ENCODE results near the gene ANGPTL2. TPM values are rescaled to one million over a fixed set of nuclear protein-coding genes. Genes with fewer than 3 reads are reported as not detected.

Gene ANGPTL2
- total RNA-seq, 1 donor from 2014 or later: 65.8 TPM

DNA sequence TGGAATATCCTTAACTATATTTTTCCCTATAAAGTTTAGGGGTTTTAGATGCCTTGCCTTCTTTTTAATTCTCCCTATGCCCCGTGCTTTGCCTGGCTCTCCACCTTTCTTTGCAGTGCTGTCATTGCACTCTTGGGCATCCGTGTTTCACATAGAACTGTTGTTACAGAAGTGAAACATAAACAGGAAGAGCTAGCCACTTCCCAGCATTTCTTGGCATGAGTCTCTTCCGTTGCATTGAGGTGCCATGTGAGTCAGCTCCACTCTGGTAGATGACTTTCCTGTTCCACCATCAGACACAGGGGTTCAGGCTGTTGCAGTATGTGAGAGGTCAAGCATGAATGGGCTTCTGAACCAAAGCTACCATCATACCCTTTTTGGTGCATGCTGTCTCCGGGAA, 73.4 kb downstream of the ANGPTL2 start:
- peak; percentile 64 to 91 for DNase-seq (ENCODE audit: extremely low spot score in 2 of 2)
- peaks cover 22% of the 10 kb centered on the region for H3K4me1 ChIP-seq
- no peaks in the 10 kb centered on the region for H3K36me3 ChIP-seq
- H3K27ac ChIP-seq: peak overlapping the region; percentile 26
- no peaks in the 10 kb centered on the region for H3K27me3 ChIP-seq
- no peaks in the 10 kb centered on the region for H3K9me3 ChIP-seq
- H3K4me3 ChIP-seq: peak overlapping the region in 1 of 2 donors; percentile 14
- TF ChIP-seq POLR2AphosphoS5 (IDR thresholded peaks at IDR 0.05; ENCODE audit: insufficient read depth in 1 of 2, low read depth in 1 of 2) (peak in 1 of 2 donors; percentile 98), POLR2A (IDR thresholded peaks at IDR 0.05) (no peak)
- TF ChIP-seq, protein P1, sequence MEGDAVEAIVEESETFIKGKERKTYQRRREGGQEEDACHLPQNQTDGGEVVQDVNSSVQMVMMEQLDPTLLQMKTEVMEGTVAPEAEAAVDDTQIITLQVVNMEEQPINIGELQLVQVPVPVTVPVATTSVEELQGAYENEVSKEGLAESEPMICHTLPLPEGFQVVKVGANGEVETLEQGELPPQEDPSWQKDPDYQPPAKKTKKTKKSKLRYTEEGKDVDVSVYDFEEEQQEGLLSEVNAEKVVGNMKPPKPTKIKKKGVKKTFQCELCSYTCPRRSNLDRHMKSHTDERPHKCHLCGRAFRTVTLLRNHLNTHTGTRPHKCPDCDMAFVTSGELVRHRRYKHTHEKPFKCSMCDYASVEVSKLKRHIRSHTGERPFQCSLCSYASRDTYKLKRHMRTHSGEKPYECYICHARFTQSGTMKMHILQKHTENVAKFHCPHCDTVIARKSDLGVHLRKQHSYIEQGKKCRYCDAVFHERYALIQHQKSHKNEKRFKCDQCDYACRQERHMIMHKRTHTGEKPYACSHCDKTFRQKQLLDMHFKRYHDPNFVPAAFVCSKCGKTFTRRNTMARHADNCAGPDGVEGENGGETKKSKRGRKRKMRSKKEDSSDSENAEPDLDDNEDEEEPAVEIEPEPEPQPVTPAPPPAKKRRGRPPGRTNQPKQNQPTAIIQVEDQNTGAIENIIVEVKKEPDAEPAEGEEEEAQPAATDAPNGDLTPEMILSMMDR (IDR thresholded peaks at IDR 0.05): peak in 2 of 3 experiments; percentile 18 to 47
- intact Hi-C loops (cut with DNase I): no loop called here

DNA sequence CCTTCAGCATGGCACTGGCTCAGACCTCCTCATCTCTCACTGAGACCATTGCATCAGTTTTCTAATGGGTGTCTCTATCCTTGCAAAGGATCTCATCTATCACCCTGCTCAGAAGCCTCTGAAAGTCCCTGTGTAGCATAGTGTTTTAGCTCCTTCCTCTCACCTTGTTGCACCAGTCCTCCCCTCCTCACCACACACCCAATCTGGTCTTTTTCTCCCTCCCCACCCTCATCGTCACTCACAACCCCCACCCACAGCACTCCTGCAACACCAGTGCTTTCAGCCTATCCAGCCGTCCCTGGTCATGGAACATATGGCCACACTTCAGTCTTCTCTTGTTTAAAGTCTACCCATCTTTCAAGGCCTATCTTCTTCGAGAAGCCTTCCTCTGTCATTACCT, 74.5 kb downstream of the ANGPTL2 start:
- H3K4me1 ChIP-seq: peaks cover 18% of the 10 kb centered on the region
- peak overlapping the region; percentile 26 for H3K27ac ChIP-seq
- peak; percentile 37 to 72 for DNase-seq (ENCODE audit: extremely low spot score in 2 of 2)
- no peak overlapping the region for H3K4me3 ChIP-seq
- no peaks in the 10 kb centered on the region for H3K9me3 ChIP-seq
- no peaks in the 10 kb centered on the region for H3K27me3 ChIP-seq
- no peaks in the 10 kb centered on the region for H3K36me3 ChIP-seq
- intact Hi-C loops (cut with DNase I): no loop called here
- TF ChIP-seq POLR2AphosphoS5 (IDR thresholded peaks at IDR 0.05; ENCODE audit: insufficient read depth in 1 of 2, low read depth in 1 of 2) (no peak), POLR2A (IDR thresholded peaks at IDR 0.05) (no peak)
- TF ChIP-seq, protein P1 (IDR thresholded peaks at IDR 0.05): no peak

GRCh38 chr9:127045148-127045547, 77.3 kb downstream of the ANGPTL2 start:
- Histone ChIP-seq H3K36me3 (no peaks in the 10 kb centered on the region), H3K4me1 (peaks cover 18% of the 10 kb centered on the region), H3K27ac (no peak overlapping the region), H3K27me3 (no peaks in the 10 kb centered on the region), H3K4me3 (no peak overlapping the region), H3K9me3 (no peaks in the 10 kb centered on the region)
- DNase-seq (ENCODE audit: extremely low spot score in 2 of 2): no peak
- intact Hi-C loops (cut with DNase I): no loop called here
- no peak for TF ChIP-seq POLR2AphosphoS5 (IDR thresholded peaks at IDR 0.05; ENCODE audit: insufficient read depth in 1 of 2, low read depth in 1 of 2)
- TF ChIP-seq POLR2A (IDR thresholded peaks at IDR 0.05): no peak
- TF ChIP-seq, protein P1 (IDR thresholded peaks at IDR 0.05): no peak

DNA sequence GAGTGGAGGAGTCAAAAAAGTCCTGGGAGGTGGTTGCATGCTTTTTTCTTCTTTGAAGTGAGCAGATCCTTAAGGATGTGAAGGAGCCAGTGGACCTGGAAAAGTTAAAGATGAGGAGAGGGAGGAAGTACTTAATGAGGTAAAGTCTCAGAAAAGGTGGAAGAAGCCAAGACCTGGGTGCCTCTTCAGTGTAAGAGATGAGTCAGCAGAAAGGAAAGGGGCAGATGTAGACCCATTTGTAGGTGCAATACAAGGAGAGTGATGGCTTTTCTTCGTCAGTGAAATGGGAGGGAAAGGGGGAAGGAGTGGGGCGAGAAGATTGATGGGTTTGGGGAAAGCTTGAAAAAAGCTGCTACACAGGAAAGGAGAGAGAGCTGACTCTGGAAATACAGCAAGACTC, 82.9 kb downstream of the ANGPTL2 start:
- Histone ChIP-seq H3K27ac (no peak overlapping the region), H3K27me3 (no peaks in the 10 kb centered on the region), H3K36me3 (no peaks in the 10 kb centered on the region), H3K9me3 (no peaks in the 10 kb centered on the region), H3K4me3 (no peak overlapping the region), H3K4me1 (peaks cover 15% of the 10 kb centered on the region)
- no peak for DNase-seq (ENCODE audit: extremely low spot score in 2 of 2)
- TF ChIP-seq POLR2AphosphoS5 (IDR thresholded peaks at IDR 0.05; ENCODE audit: insufficient read depth in 1 of 2, low read depth in 1 of 2) (no peak), POLR2A (IDR thresholded peaks at IDR 0.05) (no peak)
- TF ChIP-seq, protein P1 (IDR thresholded peaks at IDR 0.05): no peak
- intact Hi-C loops (cut with DNase I): loop anchor here (5.0 to 10.0 kb wide), 2 partner anchors 85 to 148 kb away; partner anchors contain the start of gene ANGPTL2

- H3K4me3 ChIP-seq: no peak overlapping the region
- intact Hi-C loops (cut with DNase I): loop anchor here (5.0 to 10.0 kb wide), 2 partner anchors 86 to 149 kb away; partner anchors contain the start of gene ANGPTL2
- H3K4me1 ChIP-seq: peaks cover 17% of the 10 kb centered on the region
- no peaks in the 10 kb centered on the region for H3K9me3 ChIP-seq
- no peaks in the 10 kb centered on the region for H3K36me3 ChIP-seq
- H3K27ac ChIP-seq: no peak overlapping the region
- no peak for TF ChIP-seq POLR2A (IDR thresholded peaks at IDR 0.05)
- TF ChIP-seq POLR2AphosphoS5 (IDR thresholded peaks at IDR 0.05; ENCODE audit: insufficient read depth in 1 of 2, low read depth in 1 of 2): no peak
- TF ChIP-seq, protein P1 (IDR thresholded peaks at IDR 0.05): no peak
- H3K27me3 ChIP-seq: no peaks in the 10 kb centered on the region
- peak; percentile 22 to 71 for DNase-seq (ENCODE audit: extremely low spot score in 2 of 2)
These were observed 83.9 kb downstream of the ANGPTL2 start for GRCh38 chr9:127038531-127038930.

Data from vagina (tissue), 2 donors.